Kidney glomerular epithelial cell (primary cell): Measurements from ENCODE around the gene DHX30.
"Not testable (repeated sequence)": the region's sequence is repeated elsewhere in the genome, so short reads cannot be mapped to it uniquely, and the experiment has no call there.

ENCODE experiments used
- DNase-seq: peaks from one replicate; lab custom pipeline; 2025; lab: John Stamatoyannopoulos, UW

Gene DHX30

GRCh38 chr3:47884603-47885002 is 81.7 kb downstream of the DHX30 start:
- DNase-seq: no peak

- no peak for DNase-seq
These were observed 82.2 kb downstream of the DHX30 start for GRCh38 chr3:47885168-47885567.

- not testable (repeated sequence) for DNase-seq
These were observed 85.1 kb downstream of the DHX30 start for GRCh38 chr3:47887991-47888390.

- no peak for DNase-seq
These were observed 86.2 kb downstream of the DHX30 start for GRCh38 chr3:47888986-47889757.

DNA sequence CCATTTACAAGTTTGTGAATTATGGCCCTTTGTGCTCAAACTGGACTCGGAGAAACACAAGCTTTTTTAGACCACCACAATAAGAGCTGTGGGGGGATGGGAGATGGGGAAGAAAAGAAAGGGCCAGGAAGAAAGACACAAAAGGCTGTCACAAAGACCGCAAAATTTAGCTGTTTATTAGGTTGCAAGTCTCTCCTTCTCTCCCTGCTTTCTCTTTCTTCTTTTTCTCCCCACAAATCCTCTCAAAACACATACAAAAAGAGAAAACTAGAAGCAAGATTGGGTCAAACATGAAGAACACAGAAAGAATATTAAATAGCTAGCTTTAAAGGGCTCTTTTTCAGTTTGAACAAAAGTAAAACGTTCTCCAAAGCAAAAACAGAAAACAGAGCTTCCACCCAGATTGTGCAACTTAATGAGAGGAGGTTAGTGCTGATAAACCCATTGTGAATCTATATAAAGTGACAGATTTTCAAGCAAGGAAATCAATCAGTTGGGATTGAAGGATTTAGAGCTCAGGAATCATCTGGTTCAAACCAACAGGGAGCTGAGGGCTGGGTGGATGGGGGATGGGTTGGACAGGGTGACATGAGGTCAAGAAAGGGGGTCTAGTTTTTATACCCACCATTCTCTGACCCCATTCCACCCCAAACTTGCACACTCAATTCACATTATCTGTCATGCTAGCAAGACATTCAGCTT is 87.3 kb downstream of the DHX30 start:
- no peak for DNase-seq

DNA sequence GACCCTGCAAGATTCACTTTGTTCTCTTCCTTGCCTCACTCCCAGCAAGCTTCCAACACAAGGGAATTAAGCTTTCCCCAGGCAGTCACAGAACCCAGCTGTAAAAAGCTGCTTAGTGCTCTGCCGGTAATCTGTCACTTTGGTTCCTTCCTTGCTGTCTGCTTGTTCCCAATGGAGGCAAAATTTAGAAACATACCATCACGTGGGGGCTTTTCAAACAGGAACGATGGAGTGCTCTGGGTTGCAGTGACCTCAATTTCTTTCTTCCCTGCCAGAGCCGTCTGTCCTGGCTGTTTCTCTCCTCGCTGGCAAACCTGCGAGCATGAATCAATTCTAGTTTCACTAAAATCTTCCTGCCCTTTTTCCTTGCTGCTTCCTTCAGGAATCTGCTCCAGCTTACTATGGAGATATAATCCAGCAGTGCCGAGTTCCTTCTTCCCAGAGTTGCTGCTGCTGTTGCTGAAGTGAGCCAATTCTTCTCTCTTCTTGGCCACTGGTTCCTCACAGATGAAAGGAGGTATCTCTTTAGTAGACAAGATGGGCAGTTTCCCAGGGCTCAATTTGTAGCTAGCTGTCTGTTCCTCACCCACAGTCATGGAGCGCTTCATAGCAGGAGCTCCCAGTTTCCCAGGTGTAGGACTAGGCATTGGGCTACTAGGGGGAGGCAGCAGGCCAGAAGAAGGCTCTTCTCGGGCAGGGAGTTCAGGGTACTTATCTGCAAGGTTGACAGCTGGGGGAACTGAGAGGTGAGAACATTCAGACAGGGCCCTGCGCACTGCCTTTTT is 88.1 kb downstream of the DHX30 start:
- no peak for DNase-seq

- DNase-seq: no peak
These were observed 88.7 kb downstream of the DHX30 start for GRCh38 chr3:47891613-47892005.

GRCh38 chr3:47892286-47893040 is 89.5 kb downstream of the DHX30 start:
- DNase-seq: no peak

DNA sequence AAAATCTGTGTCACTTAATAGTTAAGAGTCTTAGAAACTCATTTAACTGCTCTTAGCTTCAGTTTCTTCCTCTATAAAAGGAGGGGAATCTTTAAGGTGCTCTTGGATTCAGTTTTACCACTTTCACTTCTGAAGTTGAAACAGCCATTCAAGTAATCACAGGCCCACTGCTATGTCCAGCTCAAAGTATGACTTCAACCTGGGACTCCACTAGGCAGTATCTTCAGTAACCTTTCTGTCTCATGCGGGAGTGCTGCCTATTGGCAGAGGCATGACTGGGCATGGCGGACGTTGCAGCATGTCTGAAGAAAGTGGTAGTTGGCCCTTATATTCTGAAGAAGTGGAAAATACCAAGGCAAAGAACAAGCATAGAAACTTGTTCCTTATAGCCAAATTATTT is 92.3 kb downstream of the DHX30 start:
- no peak for DNase-seq

DNA sequence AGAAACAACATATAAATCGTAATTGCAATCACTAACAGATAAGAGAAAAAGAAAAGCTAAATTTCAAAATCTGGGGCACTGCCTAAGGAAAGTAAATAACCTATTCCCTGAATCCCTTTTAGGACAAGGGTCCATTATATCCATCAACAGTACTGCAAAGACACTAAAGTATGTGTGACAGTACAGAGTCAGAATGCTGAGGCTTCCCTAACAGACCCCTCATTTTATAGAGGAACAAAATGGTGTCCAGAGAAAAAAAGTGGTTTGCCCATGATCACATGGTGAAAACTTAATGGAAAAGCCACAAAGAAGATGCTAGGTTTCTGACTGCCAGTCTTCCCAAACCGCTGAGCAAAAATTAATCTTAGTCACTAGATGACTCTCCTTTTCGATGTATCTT is 93.8 kb downstream of the DHX30 start:
- DNase-seq: no peak

DNA sequence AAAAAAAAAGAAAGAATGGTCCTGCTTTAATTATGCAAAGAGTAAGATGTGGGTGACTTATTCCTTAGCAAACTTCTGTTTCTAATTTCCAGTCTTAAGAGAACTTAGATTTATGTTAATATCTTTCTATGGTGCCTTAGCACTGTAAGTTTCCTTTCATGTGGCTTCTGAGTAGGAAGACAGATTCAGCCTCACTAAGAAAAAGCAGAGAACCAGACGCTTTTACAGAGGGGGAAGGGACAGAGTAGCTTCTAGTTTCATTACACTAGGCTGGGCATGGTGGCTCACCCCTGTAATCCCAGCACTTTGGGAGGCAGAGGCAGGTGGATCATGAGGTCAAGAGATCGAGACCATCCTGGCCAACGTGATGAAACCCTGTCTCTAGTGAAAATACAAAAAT is 95.0 kb downstream of the DHX30 start:
- no peak for DNase-seq

GRCh38 chr3:47899495-47900108 is 96.7 kb downstream of the DHX30 start:
- DNase-seq: no peak
